K562 (cell line): Measurements from ENCODE around the gene CORT. TPM values are rescaled to one million over a fixed set of nuclear protein-coding genes. Genes with fewer than 3 reads are reported as not detected.

ENCODE experiments used
- BRF1 ChIP-seq: IDR thresholded peaks from 3 replicates; pipeline ENCODE4 v1.6.1; 2011; ENCODE audit warnings: borderline replicate concordance, mild to moderate bottlenecking; ENCODE audit not compliant: insufficient read length; ENCODE audit errors: extremely low read depth
- EGR1 ChIP-seq: fragments of 450-650 bp; conservative IDR thresholded peaks from 2 replicates; pipeline ENCODE4 v1.6.1; 2017; ENCODE audit warnings: mild to moderate bottlenecking
- ETV6 ChIP-seq, 3 experiments: fragments of 150-350 bp in 1 of 3; sonication (generic) in 1 of 3; formaldehyde crosslinking in 1 of 3; IDR thresholded peaks; 2 replicates each; pipeline versions ENCODE4 v1.6.1 to v1.8.0; 2014 to 2022; ENCODE audit warnings: borderline replicate concordance in 2 of 3, low read depth in 2 of 3, antibody characterized with exemption in 1 of 3, low read length in 1 of 3, mild to moderate bottlenecking in 1 of 3, missing genetic modification reagents in 1 of 3
- FOXJ2 ChIP-seq: fragments of 200-800 bp; sonication (Bioruptor generic); IDR thresholded peaks from 2 replicates; pipeline ENCODE4 v1.6.1; 2016; ENCODE audit warnings: missing genetic modification characterization, missing compliant biosample characterization
- FOXK2 ChIP-seq, 2 experiments: fragments of 450-650 bp; IDR thresholded peaks in 1 of 2; conservative IDR thresholded peaks in 1 of 2; 2 replicates each; pipeline ENCODE4 v1.6.1; 2016; ENCODE audit warnings: low read depth in 2 of 2, mild to moderate bottlenecking in 1 of 2
- GABPB1 ChIP-seq: sonication (generic); formaldehyde crosslinking; IDR thresholded peaks from 2 replicates; pipeline ENCODE4 v1.8.0; 2022; ENCODE audit warnings: mild to moderate bottlenecking, missing genetic modification reagents
- HINFP ChIP-seq: fragments of 450-650 bp; conservative IDR thresholded peaks from 2 replicates; pipeline ENCODE4 v1.6.1; 2016; ENCODE audit warnings: missing genetic modification characterization, low read depth, mild to moderate bottlenecking, control low read depth, missing compliant biosample characterization
- HNRNPH1 ChIP-seq: fragments of 200-400 bp; formaldehyde crosslinking; optimal IDR thresholded peaks from 2 replicates; pipeline ENCODE3; 2017; ENCODE audit warnings: low read depth, mild to moderate bottlenecking, low read length, moderate library complexity
- JUND ChIP-seq, 2 experiments: IDR thresholded peaks; 2 replicates in 1 of 2; 3 replicates in 1 of 2; pipeline ENCODE4 v1.6.1; 2011; ENCODE audit warnings: borderline replicate concordance in 2 of 2, low read depth in 2 of 2, low read length in 2 of 2, improper control_type of control experiment in 1 of 2, missing biosample characterization in 1 of 2, missing genetic modification characterization in 1 of 2, missing genetic modification reagents in 1 of 2
- MAFG ChIP-seq: fragments of 450-650 bp; conservative IDR thresholded peaks from 2 replicates; pipeline ENCODE4 v1.6.1; 2016; ENCODE audit warnings: missing genetic modification characterization, missing compliant biosample characterization
- NR2F6 ChIP-seq: fragments of 450-650 bp; formaldehyde crosslinking; IDR thresholded peaks from 2 replicates; pipeline ENCODE4 v1.4.0; 2020; ENCODE audit warnings: mild to moderate bottlenecking
- POLR2H ChIP-seq: IDR thresholded peaks from 2 replicates; pipeline ENCODE4 v1.6.1; 2016; ENCODE audit warnings: missing genetic modification characterization, low read depth, mild to moderate bottlenecking, control low read depth, missing compliant biosample characterization, moderate library complexity
- TFAP4 ChIP-seq: sonication (generic); formaldehyde crosslinking; IDR thresholded peaks from 2 replicates; pipeline ENCODE4 v1.8.0; 2022; ENCODE audit warnings: missing genetic modification reagents, mild to moderate bottlenecking, moderate library complexity, borderline replicate concordance
- TFE3 ChIP-seq: fragments of 450-650 bp; formaldehyde crosslinking; IDR thresholded peaks from 2 replicates; pipeline ENCODE4 v1.4.0; 2020; ENCODE audit warnings: mild to moderate bottlenecking, mixed read lengths
- ZC3H11A ChIP-seq: IDR thresholded peaks from 2 replicates; pipeline ENCODE4 v1.6.1; 2012; ENCODE audit warnings: low read depth, low read length, improper control_type of control experiment
- ZNF592 ChIP-seq: fragments of 450-650 bp; IDR thresholded peaks from 2 replicates; pipeline ENCODE4 v1.6.1; 2017; ENCODE audit warnings: antibody characterized with exemption, mild to moderate bottlenecking
- polyA plus RNA-seq, 8 experiments: library from polyadenylated mRNA; depleted of rRNA in 4 of 8; stranded (reverse) in 5 of 8; unstranded in 3 of 8; fragments of >200 nt; fragmentation: Nextera tagmentation in 2 of 8; fragmentation: Illumina TruSeq in 1 of 8; extraction: Ambion mirVana in 2 of 8; extraction: Trizol in 1 of 8; gene quantifications; 2 replicates each; pipeline versions ENCODE4 v1.2.1 to v1.2.3, GENCODE V29; 2011 to 2014; ENCODE audit warnings: inconsistent platforms in 1 of 8, missing spikeins in 1 of 8
- total RNA-seq, 7 experiments: library from RNA; depleted of rRNA in 6 of 7; stranded (reverse); fragments of >200 nt in 6 of 7; fragmentation: Illumina TruSeq in 2 of 7; extraction: Trizol in 2 of 7; gene quantifications; 2 replicates each; pipeline versions ENCODE4 v1.2.1 to v1.2.3, GENCODE V29; 2011 to 2021; ENCODE audit warnings: low replicate concordance in 1 of 7

The CORT gene
- total and polyA plus RNA-seq, 9 of the 15 experiments (the other 6 are each of a cell fraction or from before 2014, with no cell fraction given) = 0.08 to 0.54 (median 0.13) TPM; not detected in 5

GRCh38 chr1:10472220-10473144, 22.7 kb downstream of the CORT start, which contains the start of gene DFFA (continued):
- peak; percentile 93 for TF ChIP-seq GABPB1 (CRISPR knock-in tag)
- peak; percentile 90 for TF ChIP-seq TFAP4
- TF ChIP-seq ZNF592 = peak; percentile 96
- TF ChIP-seq ZC3H11A = peak; percentile 87; the same call in 1 of the 2 replicates
- no peak for TF ChIP-seq BRF1
- TF ChIP-seq TFE3 (CRISPR knock-in tag) = peak; percentile 78
- no peak for TF ChIP-seq ETV6 (IDR thresholded peaks at IDR 0.05; ENCODE audit: borderline replicate concordance in 1 of 2, low read depth in 2 of 2, low read length in 1 of 2)
- TF ChIP-seq ETV6 (CRISPR knock-in tag; IDR thresholded peaks at IDR 0.05; ENCODE audit: borderline replicate concordance) = peak; percentile 77; the same call in 1 of the 2 replicates
- TF ChIP-seq JUND (IDR thresholded peaks at IDR 0.05; ENCODE audit: borderline replicate concordance, low read depth, low read length) = peak; percentile 80
- peak; percentile 26; the same call in 1 of the 3 replicates for TF ChIP-seq JUND (tag; IDR thresholded peaks at IDR 0.05; ENCODE audit: borderline replicate concordance, low read depth, low read length)
- TF ChIP-seq POLR2H (tag) = peak; percentile 84
- peak; percentile 74; the same call in 1 of the 2 replicates for TF ChIP-seq FOXJ2 (tag)
- TF ChIP-seq MAFG (tag) = 0 out of 2 replicates have a peak, but pooled peaks have one; percentile 19
- peak; percentile 73 to 80 for TF ChIP-seq FOXK2 (conservative IDR thresholded peaks at IDR 0.05 in 1 of 2, IDR thresholded peaks at IDR 0.05 in 1 of 2; ENCODE audit: low read depth in 2 of 2)
- TF ChIP-seq HNRNPH1 = no peak
- peak; percentile 73 for TF ChIP-seq EGR1
- TF ChIP-seq NR2F6 (CRISPR knock-in tag) = peak; percentile 39; the same call in 1 of the 2 replicates
- 0 out of 2 replicates have a peak, but pooled peaks have one; percentile 48 for TF ChIP-seq HINFP (tag)
